ENCODE data around the gene SHROOM3.
"Not testable (repeated sequence)": the region's sequence is repeated elsewhere in the genome, so short reads cannot be mapped to it uniquely, and the experiment has no call there.

Gene SHROOM3

DNA sequence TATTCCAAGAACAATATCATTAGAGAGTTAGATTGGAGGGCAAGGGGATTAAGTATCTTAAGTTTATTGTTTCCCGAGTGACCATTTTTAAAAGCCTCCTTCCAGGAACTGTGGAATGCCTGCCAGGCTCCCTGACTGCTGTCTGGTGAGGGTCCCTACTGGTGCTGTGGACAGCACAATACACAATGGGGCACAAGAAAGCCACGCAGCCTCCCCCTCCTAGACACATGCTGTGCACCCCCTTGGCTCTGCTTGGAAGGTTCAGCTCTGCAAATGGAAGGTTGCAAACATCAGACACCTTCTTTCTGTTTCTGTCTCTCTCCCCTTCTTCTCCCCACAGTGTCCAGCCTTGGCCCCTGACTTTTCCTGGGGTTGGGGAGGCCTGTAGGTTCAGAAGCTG lies 153.2 kb downstream of the SHROOM3 start:
- DNase-seq (ENCODE audit: extremely low read depth in 1 of 2, low read depth in 1 of 2): no peak

DNA sequence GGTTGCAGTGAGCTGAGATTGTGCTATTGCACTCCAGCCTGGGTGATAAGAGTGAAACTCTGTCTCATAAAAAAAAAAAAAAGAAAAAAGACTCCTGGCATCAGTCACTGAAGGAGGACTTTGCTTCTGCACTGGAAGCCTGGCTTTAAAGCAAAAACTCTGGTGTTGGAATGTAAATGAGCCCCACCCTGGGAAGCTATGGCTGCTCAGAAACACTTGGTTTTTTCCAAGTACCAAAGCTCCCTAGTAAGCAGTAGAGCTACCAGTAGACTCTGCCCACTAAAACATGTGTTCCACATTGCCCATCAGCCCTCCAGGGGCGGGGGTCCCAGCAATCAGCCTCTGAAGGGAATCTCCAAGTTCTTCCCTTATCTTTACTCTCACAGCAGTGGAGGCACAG lies 154.4 kb downstream of the SHROOM3 start:
- no peak for DNase-seq (ENCODE audit: extremely low read depth in 1 of 2, low read depth in 1 of 2)

DNA sequence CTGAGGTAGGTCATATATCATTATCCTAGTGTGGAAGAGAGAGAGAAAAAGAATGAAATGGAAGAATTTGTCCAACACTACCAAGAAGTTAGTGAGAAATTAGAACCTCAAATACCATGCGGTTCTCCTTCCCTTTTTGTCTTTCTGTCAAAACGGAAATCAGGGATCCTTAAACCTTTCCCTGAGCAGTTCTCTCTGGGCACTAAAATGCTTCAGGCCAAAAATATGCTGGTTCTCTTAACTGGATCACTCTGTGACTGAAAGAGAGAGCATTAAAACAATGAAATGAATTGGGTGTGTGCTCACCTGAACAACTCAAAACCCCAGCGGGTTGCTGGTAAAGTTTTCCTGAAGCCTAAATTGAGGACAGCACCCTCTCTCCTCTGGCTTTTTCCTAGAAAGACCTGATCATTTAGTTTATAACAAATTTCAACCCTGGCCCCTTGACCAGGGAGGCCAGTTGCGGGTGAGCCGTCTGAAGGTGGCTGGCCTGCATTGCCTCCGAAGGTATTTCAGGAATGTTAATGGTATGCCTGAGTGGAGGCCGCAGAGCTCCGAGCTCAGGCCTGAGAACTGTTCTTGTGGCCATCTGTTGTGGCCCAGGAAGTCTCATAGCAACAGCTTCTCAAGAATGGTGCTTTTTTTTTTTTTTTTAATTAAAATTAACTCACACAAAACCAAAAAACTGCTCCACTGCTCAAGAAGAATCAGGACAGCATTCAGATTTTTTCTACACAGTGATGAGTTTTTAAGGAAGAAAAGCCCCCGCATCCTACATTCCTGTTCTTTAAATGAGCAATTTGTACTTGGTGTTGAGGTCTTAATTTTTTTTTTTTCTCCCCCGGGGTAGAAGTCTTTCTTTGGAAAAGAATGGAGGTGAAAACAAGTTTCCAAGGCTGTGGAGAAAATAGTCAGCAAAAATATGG lies 155.1 kb downstream of the SHROOM3 start:
- DNase-seq (ENCODE audit: extremely low read depth in 1 of 2, low read depth in 1 of 2): no peak

DNA sequence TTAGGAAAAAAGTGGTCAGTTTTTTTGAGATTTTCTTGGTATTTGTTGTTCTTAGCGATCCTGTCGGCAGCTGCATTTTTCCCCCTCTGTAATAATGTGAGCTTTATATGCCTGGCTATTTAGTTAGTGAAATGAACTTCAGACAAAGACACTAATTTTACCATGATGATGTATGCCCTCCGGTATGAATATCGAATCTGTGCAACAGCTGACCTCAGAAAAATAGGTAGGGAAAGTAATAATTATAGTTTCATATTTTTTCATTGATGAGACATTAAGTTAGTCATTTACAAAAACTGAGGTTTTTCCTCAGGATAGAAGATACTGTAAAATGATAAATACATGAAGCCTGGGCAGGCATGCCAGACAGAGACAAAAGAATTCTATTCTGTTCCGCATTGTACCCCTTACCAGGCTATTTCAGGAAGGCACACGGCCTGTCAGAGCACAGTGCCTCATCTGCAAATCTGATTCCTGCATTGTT lies 155.8 kb downstream of the SHROOM3 start:
- DNase-seq (ENCODE audit: extremely low read depth in 1 of 2, low read depth in 1 of 2): no peak

DNA sequence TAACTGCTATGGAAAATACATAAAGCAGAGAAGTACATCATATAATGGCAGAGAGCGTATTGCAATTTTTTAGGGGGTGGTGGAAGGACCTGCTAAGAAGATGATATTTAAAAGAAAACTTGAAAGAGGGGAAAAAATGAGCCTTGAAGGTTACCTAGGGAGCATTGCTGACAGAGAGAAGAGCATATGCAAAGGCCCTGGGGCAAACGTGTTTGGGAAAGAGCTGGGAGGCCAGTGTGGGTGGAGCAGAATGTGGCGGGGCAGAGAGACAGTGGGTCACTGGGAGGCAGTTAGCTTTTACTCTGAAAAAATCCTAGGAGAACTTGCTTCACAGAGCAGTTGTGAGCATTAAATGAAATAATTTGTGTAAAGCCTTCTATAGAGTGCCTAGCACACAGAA lies 157.0 kb downstream of the SHROOM3 start:
- no peak for DNase-seq (ENCODE audit: extremely low read depth in 1 of 2, low read depth in 1 of 2)

DNA sequence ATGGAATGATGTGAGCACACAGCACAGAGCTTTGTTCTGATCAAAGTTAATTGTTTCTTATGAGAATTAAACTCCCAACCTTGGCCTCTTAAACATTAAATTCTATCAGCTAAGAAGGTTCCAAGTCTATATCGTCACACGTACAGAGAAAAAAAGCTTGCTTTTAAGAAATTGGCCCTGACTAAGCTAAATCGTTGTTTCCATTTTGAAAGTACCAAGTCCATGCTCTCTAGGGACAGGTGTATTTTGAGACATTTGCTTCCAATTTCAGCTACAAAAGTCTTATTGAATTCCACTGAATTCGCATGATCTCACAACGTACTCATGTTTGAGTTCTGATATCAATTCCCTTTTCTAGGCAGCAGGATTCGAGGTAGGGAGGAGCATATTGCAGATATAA lies 157.4 kb downstream of the SHROOM3 start:
- DNase-seq (ENCODE audit: extremely low read depth in 1 of 2, low read depth in 1 of 2): no peak

DNA sequence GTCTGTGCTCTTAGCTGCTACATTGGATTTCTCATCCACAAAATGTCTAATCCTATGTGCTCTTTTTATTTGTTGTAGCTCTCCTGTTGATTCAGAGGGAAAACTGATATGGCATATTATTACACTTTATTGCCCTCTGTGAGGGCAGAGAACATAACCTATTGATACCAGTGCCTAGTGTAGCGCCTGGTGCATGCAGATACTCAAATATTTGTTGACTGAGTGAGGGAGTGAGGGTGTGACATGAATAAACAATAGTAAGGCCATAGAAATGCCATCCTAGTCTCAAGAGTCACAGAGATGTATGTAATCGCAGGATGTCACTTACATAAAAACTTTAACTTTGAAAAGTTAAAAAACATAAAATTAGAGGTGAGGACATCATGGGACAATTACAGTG lies 159.1 kb downstream of the SHROOM3 start:
- no peak for DNase-seq (ENCODE audit: extremely low read depth in 1 of 2, low read depth in 1 of 2)

DNA sequence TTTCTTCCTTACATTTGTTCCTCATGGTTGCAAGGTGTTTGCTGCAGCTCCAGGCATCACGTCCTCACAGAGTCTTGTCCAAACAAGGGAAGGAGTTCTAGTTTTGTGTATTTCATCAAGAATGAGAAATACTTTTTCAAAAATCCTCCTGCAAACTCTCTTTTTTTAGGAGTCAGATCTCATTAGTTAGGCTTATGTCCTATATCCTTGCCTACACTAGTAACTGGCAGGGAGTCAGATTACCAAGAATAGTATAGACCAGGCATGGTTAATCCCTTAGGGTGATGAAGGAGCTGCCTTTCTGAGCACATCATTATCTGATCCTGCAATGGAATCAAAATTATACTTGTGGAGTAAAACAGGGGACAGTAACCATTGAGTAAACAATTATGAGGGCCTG lies 160.4 kb downstream of the SHROOM3 start:
- no peak for DNase-seq (ENCODE audit: extremely low read depth in 1 of 2, low read depth in 1 of 2)

DNA sequence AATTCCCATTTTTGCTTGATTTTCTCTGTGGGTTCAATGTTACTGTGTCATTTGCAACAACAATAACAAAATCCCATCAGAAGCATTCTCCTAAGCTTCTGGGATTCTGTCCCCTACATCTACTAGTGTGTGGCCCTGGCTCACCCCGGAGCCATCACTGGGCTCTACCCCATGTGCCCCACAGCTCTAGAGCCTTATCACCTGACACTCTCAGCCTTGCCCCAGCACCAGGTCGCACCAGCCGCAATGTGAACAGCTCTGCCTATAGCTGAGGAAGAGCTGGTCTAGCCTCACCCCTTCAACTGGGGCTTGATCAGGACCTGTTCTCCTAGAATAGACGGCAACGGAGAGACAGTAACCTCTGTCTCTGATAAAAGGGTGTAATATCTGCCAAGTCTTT lies 161.7 kb downstream of the SHROOM3 start:
- DNase-seq (ENCODE audit: extremely low read depth in 1 of 2, low read depth in 1 of 2): no peak

DNA sequence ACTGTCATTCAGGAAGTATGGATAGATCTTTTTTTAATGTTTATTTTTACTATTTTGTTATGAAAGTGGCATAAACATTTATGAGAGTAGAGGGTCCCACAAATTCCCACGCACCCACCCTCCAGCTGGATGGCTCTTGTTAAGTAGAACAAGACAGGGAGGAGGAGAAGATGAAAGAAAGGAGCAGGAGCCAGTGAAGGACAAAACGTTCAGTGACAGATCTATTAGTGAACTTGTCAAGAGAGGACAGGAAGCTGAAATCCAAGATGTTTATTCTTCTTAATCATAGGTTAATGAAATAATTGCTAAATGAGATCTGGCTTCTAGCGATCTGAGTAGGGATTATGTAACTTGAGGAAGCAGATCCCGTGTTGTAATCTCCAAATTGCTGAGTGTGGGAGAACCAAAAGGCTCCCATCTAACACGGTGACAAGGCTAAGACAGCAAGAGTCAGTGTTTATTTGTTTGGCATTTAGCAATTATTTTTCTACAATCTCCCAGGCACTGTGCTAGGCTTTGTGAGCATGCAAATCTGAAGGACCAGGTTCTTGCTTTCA lies 162.5 kb downstream of the SHROOM3 start:
- no peak for DNase-seq (ENCODE audit: extremely low read depth in 1 of 2, low read depth in 1 of 2)

DNA sequence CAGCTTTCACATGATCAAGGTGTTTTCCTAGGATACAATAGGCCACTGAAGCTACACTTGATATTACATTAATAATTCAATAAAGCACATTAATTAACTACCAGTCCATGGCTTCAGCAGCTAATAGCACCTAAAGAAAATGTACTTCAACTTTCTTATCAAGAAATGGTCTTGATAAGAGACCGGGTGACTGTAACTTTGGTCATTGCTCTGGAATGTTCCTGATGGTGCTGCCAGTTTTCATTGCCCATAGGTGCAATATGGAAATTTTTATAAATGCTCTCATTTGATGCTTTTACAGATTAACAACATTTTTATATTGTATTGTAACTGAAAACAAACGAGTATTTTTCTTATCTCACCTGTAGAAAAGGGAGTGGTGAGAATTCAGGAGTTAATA lies 165.4 kb downstream of the SHROOM3 start:
- DNase-seq (ENCODE audit: extremely low read depth in 1 of 2, low read depth in 1 of 2): no peak

DNA sequence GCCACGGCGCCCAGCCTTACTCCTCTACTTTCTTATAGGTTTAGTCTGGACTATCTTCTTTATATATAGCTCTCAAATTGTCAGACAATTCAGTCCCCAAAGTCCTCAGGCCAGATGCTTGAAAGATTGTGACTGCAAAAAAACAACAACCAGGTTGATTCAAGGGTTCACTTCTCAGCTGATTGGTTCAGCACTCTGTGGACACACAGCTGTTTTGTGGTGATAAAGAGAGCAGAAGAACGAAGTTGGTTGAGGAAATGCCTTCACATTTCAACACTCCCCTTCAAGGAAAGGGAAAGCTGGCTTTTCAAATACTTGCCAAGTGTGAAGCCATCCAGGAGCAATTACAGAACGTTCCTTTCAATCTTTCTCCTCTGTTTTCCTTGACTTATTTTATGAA lies 166.8 kb downstream of the SHROOM3 start:
- no peak for DNase-seq (ENCODE audit: extremely low read depth in 1 of 2, low read depth in 1 of 2)

DNA sequence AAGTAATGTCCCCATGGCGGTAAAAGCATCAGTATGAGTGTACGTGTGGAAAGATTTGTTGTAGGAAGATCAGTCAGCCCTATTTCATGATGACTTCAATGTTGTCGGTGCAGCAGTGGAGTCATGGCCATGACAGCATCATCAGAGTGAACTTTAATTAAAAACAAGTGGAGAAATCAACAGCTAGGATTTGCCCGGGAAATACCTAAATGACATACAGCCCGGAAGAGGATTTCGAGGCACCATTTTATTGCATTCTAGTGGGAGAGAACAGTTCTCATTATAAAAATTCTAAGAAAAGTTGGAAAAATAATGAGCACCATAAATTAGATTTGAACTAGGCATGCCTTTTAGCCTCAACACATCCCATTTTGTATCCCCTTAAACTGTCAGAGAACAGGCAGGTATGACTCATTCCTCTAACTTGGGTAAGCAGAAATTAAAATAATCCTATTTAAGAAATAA lies 170.1 kb downstream of the SHROOM3 start:
- DNase-seq (ENCODE audit: extremely low read depth in 1 of 2, low read depth in 1 of 2): no peak

DNA sequence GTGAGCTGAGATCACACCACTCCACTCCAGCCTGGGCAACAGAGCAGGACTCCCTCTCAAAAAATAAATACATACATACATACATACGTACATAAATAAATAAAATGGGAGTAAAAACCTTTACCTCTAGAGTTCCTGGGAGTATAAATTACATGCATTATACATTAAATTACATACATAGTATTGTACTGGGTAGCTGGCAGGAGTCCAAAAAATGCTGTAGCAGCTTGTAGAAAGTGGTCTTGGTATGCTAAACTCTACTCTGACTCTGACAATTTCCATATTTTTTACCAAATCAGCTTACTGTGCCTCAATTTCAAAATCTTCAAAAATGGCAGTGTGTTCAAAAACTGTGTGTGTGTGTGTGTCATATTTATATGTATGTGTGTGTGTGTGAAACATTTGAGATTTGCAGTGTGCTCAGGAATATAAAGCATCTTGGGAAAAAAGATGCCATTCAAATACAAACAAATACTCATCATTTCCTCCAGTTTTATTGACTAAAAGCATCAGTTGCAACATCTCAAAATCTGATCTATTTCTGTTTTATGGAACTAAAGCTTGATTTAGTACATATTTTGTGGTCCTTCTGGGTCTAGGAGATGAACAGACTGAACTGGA lies 171.7 kb downstream of the SHROOM3 start:
- no peak for DNase-seq (ENCODE audit: extremely low read depth in 1 of 2, low read depth in 1 of 2)

DNA sequence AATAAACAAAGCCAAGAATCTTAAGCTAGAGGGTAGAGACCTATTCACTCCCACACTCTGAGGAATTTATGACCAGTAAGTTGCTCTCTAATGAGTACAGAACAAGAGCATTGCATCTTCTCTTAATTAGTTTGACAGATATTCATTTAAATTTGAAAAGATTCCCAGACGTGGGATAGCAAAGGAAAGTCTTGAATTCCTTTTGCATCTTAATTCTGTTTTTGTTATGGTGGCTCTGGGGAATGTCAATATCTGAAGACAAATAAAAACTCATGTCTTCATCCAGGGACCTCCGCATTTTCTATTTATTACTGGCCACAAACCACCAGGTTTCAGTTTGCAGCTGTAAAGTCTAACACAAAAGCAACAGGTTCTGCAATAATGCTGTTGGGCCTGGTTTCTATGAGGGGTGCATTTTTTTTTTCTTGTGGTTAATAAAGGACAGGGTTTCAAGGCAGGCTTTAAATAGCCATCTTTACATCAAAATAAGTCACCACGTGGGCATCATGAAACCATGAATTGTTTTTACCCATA lies 172.3 kb downstream of the SHROOM3 start:
- no peak for DNase-seq (ENCODE audit: extremely low read depth in 1 of 2, low read depth in 1 of 2)

DNA sequence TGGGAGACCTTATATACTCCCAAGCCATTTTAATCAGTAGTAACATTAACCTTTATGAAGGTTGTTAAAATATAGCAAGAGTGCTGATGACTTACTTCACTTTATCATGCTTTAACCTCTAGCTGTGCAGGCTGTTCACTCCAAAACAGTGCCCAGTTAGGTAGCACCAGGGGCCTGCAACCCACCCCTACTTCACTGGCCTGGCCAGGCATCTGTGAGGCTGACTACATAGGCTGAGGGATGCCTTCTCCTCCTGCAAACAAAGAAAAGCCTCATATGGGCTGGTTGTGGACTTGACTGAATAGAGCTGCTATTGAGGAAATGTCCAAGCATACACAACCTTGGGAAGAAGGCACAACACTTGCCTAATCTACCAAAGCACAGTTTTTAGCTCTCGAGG lies 172.8 kb downstream of the SHROOM3 start:
- no peak for DNase-seq (ENCODE audit: extremely low read depth in 1 of 2, low read depth in 1 of 2)

DNA sequence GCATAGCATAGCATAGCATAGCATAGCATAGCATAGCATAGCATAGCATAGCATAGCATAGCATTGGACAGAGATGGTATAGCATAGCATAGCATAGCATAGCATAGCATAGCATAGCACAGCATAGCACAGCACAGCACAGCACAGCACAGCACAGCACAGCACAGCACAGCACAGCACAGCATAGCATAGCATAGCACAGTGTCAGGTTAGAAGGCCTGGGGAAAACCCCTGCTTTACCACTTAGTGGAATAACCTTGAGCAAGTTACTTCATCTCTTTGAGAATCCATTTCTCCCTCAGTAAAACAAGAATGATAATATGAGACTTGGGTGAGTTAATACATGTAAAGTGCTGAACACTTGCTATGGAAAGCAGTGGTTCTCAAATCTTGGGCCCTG lies 173.5 kb downstream of the SHROOM3 start:
- not testable (repeated sequence) for DNase-seq (ENCODE audit: extremely low read depth in 1 of 2, low read depth in 1 of 2)

DNA sequence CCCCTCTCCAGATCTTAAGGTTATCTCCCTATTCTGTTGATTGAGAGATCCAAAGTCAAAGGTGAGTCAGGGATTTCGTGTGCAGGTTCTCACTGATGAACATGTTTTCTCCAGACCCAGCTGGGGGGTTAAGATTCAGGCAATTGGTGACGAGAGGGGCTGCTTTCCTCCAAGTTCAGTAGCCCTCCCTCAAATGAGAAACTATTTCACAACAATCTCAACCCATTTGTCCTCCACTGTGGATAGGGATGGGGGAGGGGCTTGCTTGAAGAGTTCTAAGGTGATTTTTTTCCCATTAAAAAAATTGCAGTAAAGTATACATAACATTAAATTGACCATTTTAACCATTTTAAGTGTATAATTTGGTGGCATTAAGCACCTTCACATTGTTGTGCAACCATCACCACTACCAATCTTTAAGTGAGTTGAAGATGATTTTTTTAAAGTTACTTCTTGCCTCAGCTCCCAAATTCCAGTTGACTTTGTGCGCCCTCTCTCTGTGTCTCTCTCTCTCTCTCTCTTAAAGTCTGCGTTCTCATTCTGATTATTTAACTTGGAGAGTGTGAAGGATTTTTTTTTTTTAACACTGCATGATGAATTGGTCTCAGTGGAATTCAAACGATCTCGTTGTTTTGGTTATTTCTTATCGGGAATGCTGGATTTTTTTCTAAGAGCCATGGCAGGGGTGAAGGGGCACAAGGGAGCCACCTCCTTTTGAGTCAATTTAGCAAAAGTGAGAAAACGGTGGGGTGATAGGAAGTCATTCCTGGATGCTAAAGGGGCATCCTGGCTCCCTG lies 175.9 kb downstream of the SHROOM3 start:
- DNase-seq (ENCODE audit: extremely low read depth in 1 of 2, low read depth in 1 of 2): no peak

DNA sequence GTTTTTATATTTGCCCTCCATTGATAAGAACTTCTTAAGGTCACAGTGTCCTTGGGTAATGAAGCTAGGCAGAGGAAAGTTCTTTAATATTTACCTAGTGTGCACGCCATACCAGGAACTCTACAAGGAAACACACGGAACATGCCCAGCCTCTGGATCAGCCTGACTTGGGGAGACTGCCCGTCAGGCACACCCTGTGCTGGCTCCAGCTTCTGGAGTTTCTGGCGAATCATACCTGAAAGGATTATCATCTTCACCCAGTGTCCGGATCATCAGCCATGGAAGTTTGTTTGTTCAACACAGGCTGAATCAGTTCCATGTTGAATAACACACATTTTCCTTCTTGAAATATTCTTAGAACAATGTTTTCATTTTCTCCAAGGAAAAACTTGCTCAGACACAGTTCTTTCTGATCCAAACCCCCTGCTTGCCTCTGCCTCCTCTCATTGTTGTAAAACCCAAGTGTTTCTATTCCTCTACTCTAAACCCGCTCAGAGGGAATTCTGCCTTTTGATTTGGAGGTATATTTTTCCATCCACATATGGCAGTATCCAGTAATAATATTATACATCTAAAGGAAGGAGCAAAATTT lies 176.7 kb downstream of the SHROOM3 start:
- DNase-seq (ENCODE audit: extremely low read depth in 1 of 2, low read depth in 1 of 2): no peak

DNA sequence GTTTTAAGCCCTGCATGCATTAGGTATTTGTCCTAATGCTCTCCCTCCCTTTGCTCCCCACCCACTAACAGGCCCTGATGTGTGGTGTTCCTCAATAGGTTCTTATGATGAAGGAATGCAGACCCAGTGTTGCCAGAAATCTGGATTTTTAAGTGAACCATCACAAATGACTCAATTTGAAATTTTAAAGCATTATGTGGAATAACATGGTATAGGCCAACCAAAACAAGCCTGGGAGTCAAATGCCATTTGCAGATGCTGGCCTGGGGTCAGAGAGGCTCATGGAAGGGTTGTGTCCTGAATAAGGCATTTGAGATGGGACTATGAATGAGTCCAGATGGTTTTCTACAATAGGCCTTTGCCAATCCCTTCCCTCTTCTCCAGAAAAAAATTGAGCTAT lies 179.6 kb downstream of the SHROOM3 start:
- no peak for DNase-seq (ENCODE audit: extremely low read depth in 1 of 2, low read depth in 1 of 2)

All from stimulated activated CD8-positive, alpha-beta memory T cell treated with anti-CD3 and anti-CD28 coated beads, Interleukin-7, amount 100 ng/mL, for 48 hours (primary cell).